ENCODE results near the gene GDAP2. TPM values are rescaled to one million over a fixed set of nuclear protein-coding genes. Genes with fewer than 3 reads are reported as not detected.

The GDAP2 gene
- total and polyA plus RNA-seq, 2 donors: 6.2 to 54.0 TPM

DNA sequence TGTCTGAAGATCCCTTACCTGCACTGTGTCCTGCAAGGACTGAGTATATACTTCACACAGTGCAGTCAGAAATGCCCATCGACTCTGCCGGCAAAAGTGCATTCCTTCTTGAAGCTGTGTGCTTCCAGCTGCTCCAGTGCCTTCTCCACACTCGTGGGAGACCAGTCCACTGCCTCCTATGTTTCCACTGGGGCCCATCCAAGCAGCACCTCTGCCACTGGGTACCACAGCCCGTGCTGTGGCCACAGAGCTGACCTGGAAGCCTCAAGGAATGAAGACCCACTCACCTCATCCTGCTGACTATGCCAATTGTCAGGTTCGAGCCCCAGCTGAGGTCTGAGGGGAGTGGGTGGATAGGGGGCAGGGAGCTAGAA lies 108.1 kb downstream of the GDAP2 start:
- Histone ChIP-seq H3K27ac (ENCODE audit: low read depth) (no peak overlapping the region), H3K4me3 (ENCODE audit: low read depth, low read length) (no peak overlapping the region), H3K4me1 (ENCODE audit: insufficient read depth) (no peaks in the 10 kb centered on the region), H3K36me3 (ENCODE audit: insufficient read depth) (no peaks in the 10 kb centered on the region)
- no peak for DNase-seq (ENCODE audit: extremely low spot score)
- 49% methylated on average over 5 of the region's 5 CpGs for WGBS

DNA sequence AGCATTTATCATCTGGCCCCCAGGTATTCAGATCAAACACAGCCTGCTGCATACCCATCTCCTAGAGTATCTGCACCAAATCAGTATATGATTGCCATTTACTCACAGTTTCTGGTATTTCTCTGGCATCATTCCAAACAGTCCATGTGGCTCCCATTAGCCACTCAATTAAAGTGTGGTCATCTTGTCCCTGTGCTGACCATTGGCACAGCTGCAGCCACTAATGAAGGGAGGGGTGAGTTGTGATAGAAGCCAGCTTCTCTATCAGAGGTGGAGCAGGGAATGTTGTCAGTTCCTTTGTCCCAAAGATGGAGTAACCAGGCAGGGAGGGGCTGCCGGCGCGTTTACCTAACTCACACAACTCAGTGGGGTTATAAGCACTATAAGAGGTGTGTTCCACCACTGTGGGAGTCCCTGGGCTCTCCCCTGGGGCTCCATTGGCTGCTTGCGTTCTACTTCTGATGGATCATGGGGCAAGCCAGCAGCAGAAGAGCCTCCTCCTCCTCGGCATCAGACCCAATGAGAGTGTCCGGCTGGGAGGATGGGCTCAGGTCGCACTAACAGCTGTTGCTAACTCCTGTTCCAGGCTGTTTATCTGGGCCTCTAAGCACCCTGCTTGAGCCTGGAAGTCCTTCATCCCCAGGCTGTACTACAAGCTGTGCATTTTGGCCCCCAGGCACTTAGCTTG lies 108.6 kb downstream of the GDAP2 start:
- Histone ChIP-seq H3K4me1 (ENCODE audit: insufficient read depth) (no peaks in the 10 kb centered on the region), H3K36me3 (ENCODE audit: insufficient read depth) (no peaks in the 10 kb centered on the region), H3K27ac (ENCODE audit: low read depth) (no peak overlapping the region), H3K4me3 (ENCODE audit: low read depth, low read length) (no peak overlapping the region)
- DNase-seq (ENCODE audit: extremely low spot score): no peak
- WGBS: 68% methylated on average over 7 of the region's 7 CpGs

DNA sequence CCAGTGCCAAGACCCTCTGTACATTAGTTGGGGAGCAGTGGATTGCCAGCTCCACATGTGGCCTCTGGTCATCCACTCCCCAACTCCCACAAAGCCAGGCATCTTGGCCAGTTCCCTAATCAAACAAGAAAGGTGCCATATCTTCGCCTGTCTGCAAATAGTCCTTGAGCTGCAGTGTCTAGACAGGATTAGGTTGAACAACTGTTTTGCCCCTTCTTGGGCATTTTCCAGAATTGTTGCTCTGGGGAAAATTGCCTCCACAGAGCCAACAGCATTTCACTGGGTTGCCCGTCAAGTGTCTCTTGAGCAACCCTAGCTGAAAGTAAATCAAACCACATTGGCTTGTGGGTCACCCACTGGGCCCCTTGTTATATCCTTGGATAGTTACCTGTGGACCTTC lies 109.3 kb downstream of the GDAP2 start:
- WGBS: 95% methylated on average over 2 of the region's 2 CpGs
- H3K27ac ChIP-seq (ENCODE audit: low read depth): no peak overlapping the region

DNA sequence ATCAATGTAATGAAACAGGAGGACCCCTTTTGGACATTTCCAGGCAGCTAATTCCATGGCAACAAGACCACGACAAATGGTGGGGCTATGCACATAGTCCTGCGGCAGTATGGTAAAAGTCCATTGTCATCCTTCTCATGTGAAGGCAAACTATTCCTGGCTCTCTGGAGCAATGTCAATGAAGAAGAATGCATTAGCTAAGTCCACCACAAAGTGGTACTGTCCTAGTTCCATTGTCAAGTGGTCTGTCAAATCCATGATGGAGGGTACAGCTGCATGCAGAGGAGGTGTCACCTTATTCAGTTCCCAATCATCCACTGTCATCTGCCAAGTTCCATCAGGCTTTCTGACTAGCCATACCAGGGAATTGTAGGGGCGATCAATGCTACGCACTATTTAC lies 110.1 kb downstream of the GDAP2 start:
- no peak for DNase-seq (ENCODE audit: extremely low spot score)
- H3K4me3 ChIP-seq (ENCODE audit: low read depth, low read length): no peak overlapping the region
- no peaks in the 10 kb centered on the region for H3K4me1 ChIP-seq (ENCODE audit: insufficient read depth)
- no peaks in the 10 kb centered on the region for H3K36me3 ChIP-seq (ENCODE audit: insufficient read depth)
- no peak overlapping the region for H3K27ac ChIP-seq (ENCODE audit: low read depth)
- whole genome bisulfite sequencing: 71% methylated on average over 4 of the region's 4 CpGs

More for the DNA sequence above, 109.3 kb downstream of the GDAP2 start:
- Histone ChIP-seq H3K4me1 (ENCODE audit: insufficient read depth) (no peaks in the 10 kb centered on the region), H3K36me3 (ENCODE audit: insufficient read depth) (no peaks in the 10 kb centered on the region), H3K4me3 (ENCODE audit: low read depth, low read length) (no peak overlapping the region)
- DNase-seq (ENCODE audit: extremely low spot score): no peak

DNA sequence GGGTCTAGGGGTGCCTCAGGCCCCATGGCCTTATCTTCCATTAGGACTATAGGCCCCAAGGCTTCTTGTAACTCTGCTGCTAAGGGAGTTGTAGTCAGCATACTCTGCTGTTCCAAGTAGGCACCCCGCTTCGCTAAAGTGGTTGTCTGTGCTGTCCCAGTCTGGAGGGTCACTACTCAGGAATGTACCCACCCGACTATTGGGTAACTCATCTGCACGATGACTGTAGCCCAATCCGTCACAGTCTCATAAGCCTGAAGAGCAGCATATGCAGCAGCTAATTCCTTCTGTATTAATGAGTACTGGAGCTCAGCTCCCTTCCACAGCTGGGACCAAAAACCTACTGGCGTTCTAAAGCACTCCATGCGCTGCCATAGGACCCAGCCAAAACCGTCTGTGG lies 111.0 kb downstream of the GDAP2 start:
- 96% methylated on average over 8 of the region's 8 CpGs for WGBS
- DNase-seq (ENCODE audit: extremely low spot score): no peak
- Histone ChIP-seq H3K36me3 (ENCODE audit: insufficient read depth) (no peaks in the 10 kb centered on the region), H3K27ac (ENCODE audit: low read depth) (no peak overlapping the region), H3K4me1 (ENCODE audit: insufficient read depth) (no peaks in the 10 kb centered on the region), H3K4me3 (ENCODE audit: low read depth, low read length) (no peak overlapping the region)

DNA sequence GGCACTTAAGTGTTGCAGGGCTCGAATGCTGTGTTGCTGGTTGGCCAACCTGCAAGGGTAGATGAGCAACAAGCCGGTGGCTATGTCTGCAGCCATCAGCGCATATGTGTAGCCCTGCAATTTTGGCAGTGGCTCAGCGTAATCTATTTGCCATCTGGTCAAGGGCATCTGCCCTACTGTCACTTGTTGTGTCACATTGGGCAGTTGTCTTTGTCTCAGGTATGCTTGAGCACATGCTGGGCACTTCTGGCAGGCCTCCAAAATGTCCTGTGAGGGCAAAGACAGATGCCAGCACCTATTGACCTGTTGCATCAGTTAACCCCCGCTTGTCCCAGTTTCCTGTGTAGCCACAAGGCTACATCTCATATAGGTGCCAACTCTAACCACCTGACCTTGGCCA lies 111.8 kb downstream of the GDAP2 start:
- WGBS: 98% methylated on average over 5 of the region's 5 CpGs
- H3K4me1 ChIP-seq (ENCODE audit: insufficient read depth): no peaks in the 10 kb centered on the region
- H3K4me3 ChIP-seq (ENCODE audit: low read depth, low read length): no peak overlapping the region
- no peaks in the 10 kb centered on the region for H3K36me3 ChIP-seq (ENCODE audit: insufficient read depth)
- DNase-seq (ENCODE audit: extremely low spot score): no peak
- H3K27ac ChIP-seq (ENCODE audit: low read depth): no peak overlapping the region

DNA sequence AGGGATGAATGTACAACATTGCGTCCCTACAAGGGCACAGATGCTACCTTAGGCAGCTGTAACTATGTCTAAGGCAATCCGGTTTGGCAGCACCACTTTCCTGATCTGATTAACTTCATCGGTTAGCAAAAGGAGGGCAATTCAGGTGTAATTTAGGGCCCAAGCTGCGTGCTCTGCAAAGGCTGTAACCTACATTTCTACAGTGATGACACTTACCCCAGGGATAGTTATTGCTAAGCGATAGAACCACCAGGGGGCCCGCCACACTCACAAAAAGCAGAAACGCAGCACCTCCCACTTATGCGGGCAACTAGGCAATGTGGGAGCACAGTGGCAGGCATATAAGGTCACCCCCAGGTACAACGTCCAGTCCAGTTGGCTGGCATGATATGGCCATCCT lies 113.5 kb downstream of the GDAP2 start:
- DNase-seq (ENCODE audit: extremely low spot score): no peak
- H3K4me3 ChIP-seq (ENCODE audit: low read depth, low read length): no peak overlapping the region
- H3K4me1 ChIP-seq (ENCODE audit: insufficient read depth): no peaks in the 10 kb centered on the region
- 67% methylated on average over 9 of the region's 9 CpGs for WGBS
- no peaks in the 10 kb centered on the region for H3K36me3 ChIP-seq (ENCODE audit: insufficient read depth)
- no peak overlapping the region for H3K27ac ChIP-seq (ENCODE audit: low read depth)

DNA sequence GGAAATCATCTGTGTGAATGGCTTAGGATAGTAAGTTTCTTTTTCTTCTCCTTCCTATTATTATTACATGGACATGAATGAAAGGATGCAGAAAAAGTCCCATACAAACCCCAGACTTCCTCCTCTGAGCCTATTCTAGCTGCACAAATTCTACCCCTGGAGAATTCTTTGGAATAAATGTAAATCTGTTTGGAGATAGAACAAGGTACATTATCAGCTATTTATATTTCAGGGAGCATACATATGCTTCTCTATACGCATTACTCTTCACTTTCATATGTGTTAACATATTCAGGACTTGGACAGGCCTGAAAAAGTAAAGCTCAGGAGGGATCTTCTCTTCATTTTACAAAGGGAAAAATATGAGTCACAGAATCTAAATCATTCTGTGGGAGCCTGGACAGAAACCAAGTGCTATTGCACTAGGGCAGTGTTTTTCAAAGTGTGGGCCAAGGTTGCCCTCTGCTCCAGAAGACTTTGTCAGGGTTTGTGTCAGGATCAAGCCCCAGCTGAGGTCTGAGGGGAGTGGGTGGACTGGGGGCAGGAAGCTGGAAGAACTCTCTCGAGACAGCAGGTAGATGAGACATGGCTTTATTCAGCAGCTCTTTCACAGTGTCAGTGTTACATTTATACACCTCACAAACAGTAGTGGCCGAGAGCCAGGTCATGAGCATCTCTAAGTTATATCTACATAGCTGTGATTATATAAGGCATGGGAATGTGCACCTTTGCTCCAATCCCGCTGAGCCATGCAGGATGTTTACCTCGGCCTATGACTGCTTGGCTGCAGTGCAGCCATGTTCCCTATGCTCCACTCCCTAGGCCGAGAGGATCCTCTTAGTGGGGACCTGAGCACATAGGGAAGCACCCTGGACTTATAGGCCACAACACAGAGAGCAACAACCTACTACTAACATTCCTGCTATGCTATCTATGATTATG lies 114.3 kb downstream of the GDAP2 start:
- no peak for DNase-seq (ENCODE audit: extremely low spot score)
- WGBS: 47% methylated on average over 6 of the region's 6 CpGs

More for the DNA sequence above, 114.3 kb downstream of the GDAP2 start:
- no peak overlapping the region for H3K27ac ChIP-seq (ENCODE audit: low read depth)
- H3K4me1 ChIP-seq (ENCODE audit: insufficient read depth): no peaks in the 10 kb centered on the region
- H3K36me3 ChIP-seq (ENCODE audit: insufficient read depth): no peaks in the 10 kb centered on the region
- H3K4me3 ChIP-seq (ENCODE audit: low read depth, low read length): no peak overlapping the region

Other genes with a start within 250 kb of the GDAP2 start
- gene WDR3, start 118 bp upstream of the GDAP2 start, total RNA-seq: 11.7 TPM
- gene WDR3, start 118 bp upstream of the GDAP2 start, polyA plus RNA-seq: 12.2 TPM

All from urinary bladder (tissue), 4 donors.